D721Med (cell line): Measurements from ENCODE around the gene BDH1.

Experiments
- DNase-seq: peaks from one replicate; pipeline ENCODE4 v3.0.0; 2011; ENCODE audit warnings: low spot score; ENCODE audit not compliant: insufficient read length
- FAIRE-seq: peaks from 2 replicates; lab custom pipeline; 2011; peaks lifted over from hg19 to GRCh38; lab: Jason Lieb, UNC
- CTCF ChIP-seq: IDR thresholded peaks from 2 replicates; pipeline ENCODE4 v1.5.1; 2012; ENCODE audit warnings: mild to moderate bottlenecking, control low read depth; ENCODE audit not compliant: insufficient read depth; ENCODE audit errors: missing control alignments

Gene BDH1

DNA sequence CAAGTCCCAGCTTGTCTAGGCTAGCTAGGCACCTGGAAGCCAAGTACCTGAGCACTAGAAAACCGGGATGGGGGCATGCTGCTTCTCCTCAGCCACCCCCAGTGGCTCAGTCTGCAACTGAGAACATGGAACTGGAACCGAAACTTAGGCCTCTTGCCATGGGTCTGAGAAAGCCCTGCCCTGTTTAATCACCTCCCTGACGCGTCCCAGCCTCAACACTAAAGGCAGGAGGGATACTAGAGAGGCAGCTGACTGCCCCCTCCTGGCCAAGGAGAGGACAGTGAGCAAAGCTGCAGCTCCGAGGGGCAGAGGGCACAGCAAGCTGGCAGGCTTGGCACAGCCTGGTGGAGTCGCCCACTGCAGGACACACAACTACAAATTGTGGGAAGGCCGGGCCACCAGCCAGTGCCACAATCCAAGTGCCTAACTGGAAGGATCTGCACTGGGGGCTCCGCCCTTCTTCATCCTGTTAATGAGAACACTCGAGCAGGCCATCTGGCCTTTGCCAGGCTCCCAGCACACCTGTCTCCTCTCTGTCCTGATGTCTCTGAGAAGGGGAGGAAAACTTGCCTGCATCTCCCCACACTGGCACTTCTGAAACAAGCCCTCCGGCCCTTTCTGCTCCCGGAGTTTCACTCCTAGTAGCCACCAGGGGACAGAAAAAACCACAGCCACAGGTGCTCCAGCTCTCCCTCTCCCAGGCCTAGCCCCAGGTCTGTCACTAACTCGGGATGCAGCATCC, 53.7 kb downstream of the BDH1 start:
- FAIRE-seq = no peak
- peak; percentile 60 for TF ChIP-seq CTCF
- DNase-seq = no peak

DNA sequence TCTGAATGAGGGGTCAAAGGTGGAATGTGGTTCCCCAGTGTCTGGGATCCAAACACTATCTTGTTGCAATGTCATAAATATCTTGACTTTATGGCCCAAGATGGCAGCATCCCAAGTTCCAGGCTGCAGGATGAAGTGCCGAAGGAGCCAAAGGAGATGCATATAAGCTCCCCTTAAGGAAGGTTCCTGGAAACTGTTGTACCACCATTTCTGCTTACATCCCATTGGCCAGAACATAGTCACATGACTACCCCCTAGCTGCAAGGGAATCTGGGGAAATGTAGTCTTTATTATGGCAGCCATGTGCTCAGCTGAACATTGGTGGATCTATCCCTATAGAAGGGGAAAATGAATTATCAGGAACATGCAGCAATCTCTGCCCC, 54.3 kb downstream of the BDH1 start:
- DNase-seq (no peak), FAIRE-seq (no peak)
- no peak for TF ChIP-seq CTCF

DNA sequence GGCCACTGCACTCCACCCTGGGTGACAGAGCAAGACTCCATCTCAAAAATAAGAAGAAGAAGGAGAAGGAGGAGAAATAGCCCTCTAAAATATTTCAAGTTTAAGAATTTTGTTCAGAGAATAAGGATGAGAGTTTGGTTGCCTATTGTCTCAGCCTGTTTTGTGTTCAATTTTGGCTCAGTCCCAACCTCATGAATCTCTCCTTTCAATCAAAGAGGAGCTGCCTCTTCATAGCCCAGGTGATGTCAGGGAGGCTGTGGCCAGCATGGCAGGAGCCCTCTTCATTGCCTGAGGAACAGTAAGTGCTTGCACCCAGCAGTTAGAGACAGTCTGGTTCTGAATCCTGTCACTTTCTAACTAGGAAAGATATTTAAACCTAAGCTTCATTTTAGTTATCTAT, 55.0 kb downstream of the BDH1 start:
- FAIRE-seq (no peak), DNase-seq (no peak)
- TF ChIP-seq CTCF = no peak

DNA sequence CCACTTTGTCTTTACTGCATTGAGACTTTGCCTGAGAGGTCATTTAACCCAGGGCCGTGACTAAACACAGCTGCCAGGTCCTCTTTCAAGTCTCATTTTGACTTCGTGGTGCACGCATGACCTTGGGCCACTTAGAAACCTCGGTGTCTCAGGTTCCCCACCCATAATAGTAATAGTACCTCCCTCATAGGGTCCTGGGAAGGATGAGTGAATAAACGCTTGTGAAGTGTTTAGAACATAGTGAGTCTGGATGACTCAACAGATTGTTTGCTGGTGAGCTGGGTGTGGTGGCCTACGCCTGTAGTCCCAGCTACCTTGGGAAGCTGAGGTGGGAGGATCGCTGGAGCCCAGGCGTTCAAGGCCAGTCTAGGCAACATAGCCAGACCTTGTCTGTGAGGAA, 56.3 kb downstream of the BDH1 start:
- no peak for FAIRE-seq
- no peak for TF ChIP-seq CTCF
- no peak for DNase-seq

DNA sequence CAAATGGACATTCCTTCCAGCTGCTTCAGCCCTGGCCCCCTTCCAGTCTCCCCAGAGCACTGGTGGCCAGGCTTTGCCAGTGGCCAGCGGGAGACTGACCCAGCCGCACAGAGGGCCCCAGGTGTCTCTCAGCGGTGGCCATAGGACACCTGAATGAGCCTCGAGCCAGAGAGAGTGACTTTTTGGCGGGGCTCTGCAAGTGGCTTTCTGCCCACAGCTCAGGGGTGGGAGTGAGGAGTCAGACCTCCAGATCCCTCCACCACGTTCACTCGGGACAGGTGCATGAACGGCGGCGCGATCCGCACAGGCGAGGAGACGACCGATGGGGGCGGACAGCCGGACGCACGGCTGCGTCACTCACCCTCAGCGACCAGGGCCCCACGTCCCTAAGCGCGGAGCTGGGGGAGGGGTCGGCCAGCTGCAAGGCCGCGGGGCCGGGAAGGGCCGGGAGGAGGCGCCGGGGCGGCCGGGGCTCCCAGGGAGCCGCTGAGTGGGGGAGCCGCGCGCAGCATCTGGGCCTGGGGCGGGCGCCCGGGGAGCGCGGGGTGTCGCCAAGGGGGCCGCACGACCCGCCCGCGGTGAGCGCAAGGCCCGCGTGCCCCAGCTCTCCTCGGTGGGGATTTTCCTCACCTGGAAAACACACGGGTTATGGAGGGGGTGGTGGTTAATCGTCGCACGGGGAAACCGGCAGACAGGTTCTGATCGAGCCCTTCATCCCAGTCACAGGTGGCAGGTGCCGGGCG, 57.1 kb downstream of the BDH1 start:
- DNase-seq (no peak), FAIRE-seq (no peak)
- TF ChIP-seq CTCF = no peak

GRCh38 chr3:197496746-197497125, 59.0 kb downstream of the BDH1 start:
- TF ChIP-seq CTCF = no peak
- DNase-seq (no peak), FAIRE-seq (no peak)
